HG03565 (cell line): ENCODE measurements around the gene TMEM17.
"Not testable (repeated sequence)": the region's sequence is repeated elsewhere in the genome, so short reads cannot be mapped to it uniquely, and the experiment has no call there.

ENCODE experiments used
- ATAC-seq: cut with Tn5 transposase; IDR thresholded peaks from one replicate; pipeline ENCODE4 v1.9.1; 2021; ENCODE audit warnings: mild to moderate bottlenecking, moderate library complexity; ENCODE audit not compliant: unreplicated experiment

Gene TMEM17, protein sequence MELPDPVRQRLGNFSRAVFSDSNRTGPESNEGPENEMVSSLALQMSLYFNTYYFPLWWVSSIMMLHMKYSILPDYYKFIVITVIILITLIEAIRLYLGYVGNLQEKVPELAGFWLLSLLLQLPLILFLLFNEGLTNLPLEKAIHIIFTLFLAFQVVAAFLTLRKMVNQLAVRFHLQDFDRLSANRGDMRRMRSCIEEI

DNA sequence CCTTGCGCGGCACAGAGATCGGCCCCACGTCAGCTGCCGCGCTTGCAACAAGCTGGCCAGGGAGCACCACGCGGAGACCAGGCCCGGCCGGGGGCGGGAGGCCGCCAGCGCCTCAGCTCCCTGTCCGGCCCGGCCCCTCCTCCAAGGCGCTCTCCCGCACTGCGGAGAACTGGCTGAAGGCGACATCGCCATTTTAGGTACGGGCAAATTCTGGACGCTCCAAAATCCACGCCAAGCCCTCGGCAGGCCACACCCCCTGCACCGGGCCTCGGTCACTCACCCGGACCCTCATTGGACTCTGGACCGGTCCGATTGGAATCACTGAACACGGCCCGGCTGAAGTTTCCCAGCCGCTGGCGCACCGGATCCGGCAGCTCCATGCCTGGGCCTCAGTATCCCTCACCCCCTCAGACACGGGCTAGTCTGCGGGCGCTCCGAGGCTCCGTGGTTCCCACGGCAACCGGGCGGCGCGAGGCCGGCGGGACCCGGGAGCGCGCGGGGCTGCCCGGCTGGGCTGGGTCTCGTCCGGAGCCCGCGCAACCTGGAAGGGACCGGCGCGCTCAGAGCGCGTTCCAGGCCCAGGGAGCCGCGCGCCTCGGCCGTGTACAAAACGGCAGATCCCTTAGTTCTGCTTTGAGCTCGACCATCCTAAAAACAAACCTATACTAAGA is at the start of gene TMEM17:
TMEM17 (minus strand) TSS at position 446 of the 671 bp plus-strand sequence; CDS start at position 380, 66 bp downstream.
- ATAC-seq, result peak; percentile 59

DNA sequence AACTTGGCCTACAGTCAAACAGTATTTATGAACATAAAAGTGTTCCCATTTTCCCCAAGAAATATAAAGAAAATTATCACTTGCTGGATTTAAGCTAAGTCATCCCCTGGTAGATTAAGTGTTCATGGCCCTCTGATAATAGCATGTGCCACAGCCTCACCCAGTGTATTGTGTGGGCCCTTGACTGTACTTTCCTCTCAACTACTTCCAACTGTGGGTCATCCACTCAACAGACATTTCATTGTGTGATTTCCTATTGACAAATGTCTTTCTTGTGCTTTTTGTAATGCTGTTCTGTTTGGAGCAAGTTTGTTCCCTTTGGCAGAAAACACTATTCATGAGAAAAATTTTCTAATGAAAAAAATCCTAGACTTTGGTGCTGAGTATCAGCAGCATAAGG is 48.4 kb upstream of the TMEM17 start:
- no peak for ATAC-seq

DNA sequence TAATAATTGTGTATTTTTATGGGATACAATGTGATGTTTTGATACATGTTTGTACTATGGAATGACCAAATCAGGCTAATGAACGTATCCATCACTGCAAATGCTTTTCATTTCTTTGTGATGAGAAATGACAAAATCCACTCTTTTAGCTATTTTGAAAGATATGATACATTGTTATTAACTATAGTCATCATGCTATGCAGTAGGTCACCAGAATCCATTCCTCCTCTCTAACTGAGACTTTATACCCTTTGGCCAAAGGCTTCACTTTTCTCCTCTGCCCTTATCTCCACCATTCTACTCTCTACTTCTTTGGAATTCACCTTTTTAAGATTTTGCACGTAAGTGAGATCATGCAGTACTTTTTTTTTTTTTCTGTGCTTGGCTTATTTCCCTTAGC is 44.5 kb upstream of the TMEM17 start:
- no peak for ATAC-seq

DNA sequence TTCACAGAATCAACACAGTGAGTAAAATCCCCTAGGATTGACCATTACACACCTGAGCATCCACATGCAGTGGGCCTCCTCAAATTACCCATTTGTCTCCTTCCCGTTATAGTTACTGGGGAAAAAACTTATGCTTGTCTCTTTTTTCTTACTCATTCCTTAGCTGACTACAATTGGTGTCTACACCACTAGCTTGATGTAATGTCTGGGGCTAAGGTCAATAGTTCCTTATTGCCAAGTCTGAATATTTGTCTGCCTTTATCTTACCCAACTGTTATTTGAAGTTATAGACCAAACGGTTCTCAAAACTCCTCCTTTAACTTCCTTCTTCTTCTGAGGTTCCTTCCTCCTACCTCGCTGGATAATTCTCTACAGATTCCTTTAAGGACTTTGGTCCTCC is 41.9 kb upstream of the TMEM17 start:
- no peak for ATAC-seq

DNA sequence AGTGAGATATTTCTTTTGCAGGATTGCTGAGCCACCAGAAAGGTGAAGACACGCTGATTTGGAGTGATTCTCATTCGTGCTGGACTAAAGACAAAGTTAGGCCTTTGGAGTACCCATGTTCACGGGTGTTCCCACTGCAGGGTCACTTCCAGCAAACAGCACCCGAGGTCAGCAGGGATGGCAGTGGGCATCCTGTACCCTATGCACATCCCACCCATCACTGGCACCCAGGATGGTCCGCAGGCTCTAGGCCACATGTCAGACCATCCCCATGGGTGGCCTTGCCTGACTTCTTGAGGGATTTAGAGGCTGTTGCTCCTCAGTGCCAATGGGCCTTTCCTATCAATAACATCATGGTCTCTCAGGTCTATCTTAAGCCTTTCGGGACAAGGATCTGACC is 39.3 kb upstream of the TMEM17 start:
- no peak for ATAC-seq

DNA sequence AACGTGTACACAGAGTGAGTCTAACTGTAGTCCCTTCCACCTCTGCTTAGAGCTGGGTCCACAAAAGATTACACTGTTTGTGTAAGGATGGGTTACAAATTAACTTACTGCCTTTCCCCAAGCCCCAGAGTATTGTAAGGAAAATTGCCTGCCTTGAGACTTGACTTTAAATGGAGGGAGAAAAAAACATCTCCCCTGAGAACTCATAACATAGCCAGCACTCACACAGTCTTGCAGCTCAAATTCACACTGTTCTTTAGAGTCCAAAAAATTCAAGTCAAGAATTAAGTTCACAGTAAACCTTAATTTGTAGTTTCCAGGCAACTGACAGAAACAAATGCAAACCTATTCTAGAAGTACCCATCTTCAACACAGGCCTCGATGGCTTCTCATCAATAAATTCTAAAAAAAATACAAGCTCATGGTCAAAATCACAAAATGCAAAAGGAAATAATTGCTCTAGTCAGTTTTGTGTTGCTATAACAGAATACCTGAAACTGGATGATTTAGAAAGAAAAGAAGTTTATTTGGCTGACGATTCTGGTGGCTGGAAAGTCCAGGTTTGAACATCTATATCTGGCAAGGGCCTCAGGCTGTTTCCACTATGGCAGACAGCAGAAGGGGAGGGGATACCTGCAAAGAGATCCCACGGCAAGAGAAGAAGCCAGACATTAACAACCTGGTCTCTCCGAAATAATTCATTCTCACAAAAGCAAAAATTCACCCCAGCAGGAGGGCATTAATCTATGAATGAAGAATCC is 34.6 kb upstream of the TMEM17 start:
- ATAC-seq, result no peak

DNA sequence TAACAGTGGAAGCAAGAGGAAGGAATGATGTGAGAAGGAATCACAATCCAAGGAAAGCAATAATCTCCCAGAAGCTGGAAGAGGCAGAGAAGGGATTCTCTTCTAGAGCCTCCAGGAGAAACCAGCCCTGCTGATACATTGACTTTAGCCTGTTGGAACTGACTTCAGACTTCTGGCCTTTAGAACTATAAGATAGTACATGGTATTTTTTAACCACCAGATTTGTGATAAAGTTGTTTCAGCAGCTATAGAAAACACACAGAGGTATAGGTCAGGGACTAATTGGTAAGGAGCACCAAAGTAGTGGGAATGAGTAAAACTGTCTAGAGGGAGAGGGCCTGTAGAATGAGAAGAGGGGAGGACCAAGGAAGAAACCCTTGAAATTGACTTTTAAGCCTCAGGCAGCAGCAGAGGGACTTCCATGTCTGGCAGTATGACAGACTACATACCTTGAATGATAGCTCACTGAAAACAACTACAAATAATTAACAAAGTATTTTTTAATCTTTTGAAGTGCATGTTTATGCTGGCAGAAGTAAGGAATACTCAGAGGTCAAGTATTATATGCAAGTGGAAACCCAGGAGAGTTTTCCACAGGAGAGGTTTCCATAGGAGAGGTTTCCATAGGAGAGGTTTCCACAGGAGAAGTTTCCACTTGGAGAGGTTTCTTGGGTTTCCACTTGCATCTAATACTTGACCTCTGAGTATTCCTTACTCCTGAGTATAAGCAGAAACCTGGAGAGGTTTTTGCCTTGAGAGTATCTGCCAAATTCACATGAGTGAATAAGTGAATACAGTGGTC is 33.8 kb upstream of the TMEM17 start:
- no peak for ATAC-seq

DNA sequence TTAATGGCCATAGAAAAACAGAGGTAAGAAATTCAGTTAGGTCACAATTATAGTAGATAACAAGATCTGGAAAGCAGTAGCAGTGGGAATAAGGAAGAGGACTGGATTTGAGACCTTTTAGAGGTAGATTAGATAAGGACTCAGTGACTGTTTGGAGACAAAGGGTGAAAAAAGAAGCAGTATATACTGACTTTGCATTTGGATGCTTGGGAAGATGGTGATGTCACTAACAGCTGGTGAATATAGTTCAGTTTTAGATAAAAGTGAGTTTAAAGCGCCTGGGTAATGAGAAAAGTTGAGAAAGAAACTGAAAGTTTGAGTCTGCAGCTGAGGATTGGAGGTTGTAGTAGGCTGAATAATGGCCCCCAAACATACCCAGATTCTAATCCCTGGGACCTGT is 32.8 kb upstream of the TMEM17 start:
- ATAC-seq, result no peak

DNA sequence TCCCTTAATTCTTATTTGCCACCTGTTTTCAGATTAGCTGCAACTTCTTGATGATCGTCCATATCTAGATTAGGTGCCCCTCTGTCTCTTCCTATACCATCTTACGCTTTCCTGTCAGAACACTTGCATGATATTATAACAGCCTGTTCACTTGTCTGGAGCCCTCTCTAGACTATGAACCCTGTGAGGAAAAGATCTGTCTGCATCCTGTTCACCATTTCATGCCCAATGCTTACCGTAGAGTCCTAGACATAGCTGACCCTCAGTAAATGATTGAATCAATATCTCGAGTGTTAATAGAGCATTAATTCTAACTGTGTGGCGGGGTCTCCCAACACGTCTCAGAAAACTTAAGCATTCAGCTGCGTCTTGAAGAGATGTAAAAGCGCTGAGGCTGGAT is 31.8 kb upstream of the TMEM17 start:
- ATAC-seq, result no peak

DNA sequence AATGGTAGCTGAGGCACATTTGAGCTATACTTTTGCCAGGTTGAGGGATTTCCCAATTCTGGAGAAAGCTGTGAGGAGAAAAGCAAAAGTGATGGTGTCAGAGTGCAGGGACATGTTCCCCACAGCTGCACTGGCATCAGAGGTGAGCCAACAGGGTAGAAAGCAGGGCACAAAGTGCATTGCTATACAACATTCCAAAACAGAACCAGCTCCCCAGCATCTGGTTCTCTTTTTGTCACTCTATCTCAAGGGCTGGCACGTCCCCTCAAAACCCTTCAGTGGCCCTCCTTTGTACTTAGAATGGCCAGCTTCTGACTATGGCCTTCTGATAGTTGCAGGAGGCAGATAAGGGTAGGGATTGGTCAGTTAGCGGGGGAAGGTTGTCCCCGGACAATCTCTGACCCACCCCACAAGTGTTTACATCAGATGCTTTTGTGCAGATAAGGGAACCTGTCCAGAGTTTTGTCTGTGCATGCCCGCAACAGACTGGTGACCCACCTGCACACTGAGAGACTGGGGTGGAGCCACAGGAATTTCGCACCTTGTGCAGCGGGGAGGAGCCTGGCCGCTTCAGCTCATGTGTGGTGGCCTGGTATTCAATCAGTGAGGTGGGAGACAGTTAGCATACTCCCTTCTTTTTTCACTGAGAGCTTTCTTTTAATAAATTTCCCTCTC is 31.0 kb upstream of the TMEM17 start:
- ATAC-seq, result no peak

DNA sequence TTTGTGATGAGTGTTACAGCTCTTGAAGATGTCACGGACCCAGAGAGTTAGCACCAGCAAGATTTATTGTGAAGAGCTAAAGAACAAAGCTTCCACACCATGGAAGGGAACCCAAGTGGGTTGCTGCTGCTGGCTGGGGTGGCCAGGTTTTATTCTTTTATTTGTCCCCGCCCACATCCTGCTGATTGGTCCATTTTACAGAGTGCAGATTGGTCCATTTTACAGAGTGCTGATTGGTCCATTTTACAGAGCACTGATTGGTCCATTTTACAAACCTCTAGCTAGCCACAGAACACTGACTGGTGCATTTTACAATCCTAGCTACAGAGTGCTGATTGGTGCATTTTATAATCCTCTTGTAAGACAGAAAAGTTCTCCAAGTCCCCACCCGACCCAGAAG is 29.5 kb upstream of the TMEM17 start:
- ATAC-seq, result not testable (repeated sequence)

DNA sequence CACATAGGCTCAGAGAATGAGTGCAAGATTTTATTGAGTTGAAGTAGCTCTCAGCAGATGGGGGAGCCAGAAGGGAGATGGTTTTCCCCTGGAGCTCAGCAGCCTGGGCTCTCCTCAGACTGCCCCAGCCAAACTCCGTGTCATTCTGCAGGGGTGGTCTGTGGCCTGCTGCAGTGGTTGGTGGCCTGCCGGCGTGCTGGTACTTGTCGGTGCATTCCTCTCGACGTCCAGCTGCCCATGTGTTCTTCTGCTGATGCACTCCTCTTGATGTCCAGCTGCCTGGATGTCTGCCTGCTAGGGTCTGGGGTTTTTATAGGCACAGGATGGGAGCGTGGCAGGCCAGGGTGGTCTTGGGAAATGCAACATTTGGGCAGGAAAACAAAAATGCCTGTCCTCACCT is 25.6 kb upstream of the TMEM17 start:
- ATAC-seq, result no peak

DNA sequence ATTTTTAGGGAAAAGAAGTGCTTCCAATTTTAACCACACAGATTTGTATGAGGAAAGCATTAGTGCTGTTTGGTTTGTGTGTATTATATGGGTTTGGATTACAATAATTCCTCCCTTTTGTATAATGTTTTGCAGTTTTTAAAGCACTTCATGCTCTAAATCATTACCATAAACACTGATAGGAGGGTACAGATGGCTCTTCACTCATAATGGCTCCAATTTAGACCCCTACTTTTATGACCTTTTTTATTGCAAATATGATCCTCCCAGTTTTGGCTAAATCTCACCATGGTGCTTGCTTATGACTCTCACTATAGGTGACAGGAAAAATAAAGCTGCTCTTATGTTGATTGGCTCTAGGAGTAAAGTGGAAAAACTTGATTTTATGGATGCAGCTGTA is 23.8 kb upstream of the TMEM17 start:
- no peak for ATAC-seq

DNA sequence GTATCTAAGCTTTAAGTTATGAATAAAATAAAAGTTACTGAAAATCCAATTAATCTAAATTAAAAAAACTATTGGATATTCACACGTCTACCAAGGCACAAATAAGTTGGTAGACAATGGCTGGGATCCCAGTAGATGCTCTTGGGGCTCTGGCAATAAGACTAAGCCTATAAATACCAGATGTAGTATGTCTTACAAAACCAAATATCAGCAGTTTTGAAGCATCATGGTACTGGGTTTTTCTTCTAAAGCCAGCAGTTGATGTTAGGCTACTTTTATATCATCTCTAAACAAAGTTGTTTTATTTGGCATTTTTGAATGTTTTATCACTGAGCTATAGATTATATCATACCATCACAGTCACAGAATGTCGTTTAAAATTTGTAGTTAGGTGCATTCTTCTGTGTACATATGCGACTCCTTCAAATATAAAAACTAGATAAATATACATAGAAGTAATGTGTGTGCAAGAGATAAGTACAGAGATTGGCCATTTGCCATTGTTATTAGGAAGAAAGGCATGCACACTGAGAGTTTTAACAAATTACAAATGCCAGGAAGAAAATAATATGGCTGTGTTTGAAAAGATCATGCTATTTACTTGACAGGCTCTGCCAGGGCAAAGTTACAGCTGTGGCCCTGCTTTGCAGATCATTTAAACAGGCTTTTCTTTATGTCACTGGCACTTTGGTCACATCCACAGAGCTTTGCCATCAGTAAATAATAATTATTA is 21.6 kb upstream of the TMEM17 start:
- no peak for ATAC-seq

DNA sequence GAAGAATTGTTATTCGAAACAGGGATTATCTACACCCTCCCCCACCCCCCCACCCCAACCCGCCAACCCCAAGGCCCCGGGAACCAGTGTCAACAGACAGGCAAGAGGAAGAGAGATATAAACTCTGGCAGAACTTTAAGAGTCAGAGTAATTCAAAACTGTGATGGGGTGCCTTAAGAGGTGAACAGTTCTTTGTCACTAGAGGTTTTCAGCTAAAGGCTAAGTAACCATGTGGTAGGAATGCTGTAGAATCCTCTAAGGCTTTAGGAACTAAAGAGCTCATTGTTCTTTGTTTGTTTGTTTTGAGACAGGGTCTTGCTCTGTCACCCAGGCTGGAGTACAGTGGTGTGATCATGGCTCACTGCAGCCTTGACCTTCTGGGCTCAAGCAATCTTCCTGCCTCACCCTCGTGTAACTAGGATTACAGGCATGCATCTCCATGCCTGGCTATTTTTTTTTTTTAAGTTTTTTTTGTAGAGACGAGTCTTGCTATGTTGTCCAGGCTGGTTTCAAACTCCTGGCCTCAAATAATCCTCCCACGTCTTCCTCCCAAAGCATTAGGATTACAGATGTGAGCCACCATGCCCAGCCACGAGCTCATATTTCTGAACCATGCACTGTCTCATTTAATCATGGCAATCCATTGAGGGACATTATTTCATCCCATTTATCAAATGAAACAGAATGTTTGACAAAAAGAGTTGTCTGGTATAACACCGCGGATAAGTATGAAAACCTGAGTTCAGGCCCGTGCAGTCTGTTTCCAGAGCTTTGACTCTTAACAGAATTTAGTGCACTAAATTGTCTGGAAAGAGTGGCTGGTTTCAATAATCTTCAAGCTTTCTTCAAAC is 20.8 kb upstream of the TMEM17 start:
- ATAC-seq, result no peak

DNA sequence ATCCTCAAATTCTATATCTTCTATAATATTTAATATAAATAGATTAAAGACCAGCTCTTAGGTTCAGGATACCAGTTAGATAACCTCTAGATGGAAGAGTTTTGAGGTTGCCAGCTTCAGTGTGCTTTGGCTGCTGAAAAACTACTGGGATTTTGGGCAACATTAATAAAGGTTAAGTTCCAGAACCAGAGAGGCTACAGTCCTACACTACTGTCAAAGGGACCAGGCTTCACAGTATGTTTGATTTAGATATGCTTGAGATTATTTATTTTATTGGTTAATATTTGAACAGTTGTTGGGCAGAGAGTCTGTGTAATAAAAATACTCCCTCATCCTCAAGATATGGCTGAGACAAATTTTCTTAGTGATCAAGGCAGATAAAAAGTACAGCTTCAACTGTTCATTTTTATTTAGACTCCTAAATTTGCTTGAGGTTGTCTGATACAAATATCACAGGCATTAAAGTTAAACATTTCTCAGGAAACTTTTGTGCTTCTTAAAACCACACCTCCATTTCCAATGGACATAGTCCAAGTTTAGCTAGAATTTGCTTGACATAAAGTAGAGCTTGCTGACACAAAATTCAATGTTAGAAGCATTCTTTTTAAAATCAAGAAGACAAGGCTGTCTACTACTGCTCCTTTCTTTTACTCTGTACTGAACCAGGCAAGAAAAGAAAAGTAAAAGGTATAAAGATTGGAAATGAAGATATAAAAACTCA is 19.7 kb upstream of the TMEM17 start:
- ATAC-seq, result no peak

DNA sequence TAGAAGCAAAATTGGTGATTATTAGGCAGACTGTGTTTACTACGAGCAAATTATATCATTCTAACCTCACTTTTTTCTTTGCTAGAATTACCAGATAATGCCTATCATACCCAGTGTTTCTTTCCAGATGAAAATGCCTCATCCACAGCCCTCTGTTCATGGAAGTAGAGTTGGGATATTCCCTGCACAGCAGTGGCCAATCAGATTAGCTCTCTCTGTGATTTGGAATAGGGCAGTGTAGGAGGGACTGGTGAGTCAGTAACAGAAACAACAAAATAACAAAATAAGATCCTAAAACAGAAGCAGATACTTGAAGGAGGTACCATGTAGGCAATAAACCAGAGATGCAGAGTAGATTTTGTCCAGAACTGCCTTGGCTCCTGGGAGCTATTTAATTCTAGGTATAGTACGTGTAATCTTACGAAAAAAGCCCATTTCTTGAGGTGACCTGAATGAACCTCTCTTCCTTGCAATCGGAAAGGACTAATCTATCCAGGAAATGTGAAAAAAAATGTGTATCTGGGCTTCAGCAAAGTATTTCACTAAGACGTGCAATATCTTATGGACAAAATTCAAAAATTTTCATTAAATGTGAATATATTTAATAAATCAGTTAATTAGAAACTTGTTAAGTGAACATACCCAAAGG is 18.4 kb upstream of the TMEM17 start:
- no peak for ATAC-seq

DNA sequence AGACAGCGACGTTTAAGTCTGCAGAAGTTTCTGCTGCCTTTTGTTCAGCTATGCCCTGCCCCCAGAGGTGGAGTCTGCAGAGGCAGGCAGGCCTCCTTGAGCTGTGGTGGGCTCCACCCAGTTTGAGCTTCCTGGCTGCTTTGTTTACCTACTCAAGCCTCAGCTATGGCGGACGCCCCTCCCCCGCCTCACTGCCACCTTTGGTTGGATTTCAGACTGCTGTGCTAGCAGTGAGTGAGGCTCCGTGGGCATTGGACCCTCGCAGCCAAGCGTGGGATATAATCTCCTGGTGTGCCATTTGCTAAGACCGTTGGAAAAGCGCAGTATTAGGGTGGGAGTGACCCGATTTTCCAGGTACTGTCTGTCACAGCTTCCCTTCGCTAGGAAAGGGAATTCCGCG is 15.1 kb upstream of the TMEM17 start:
- not testable (repeated sequence) for ATAC-seq
